Activated naive CD8-positive, alpha-beta T cell treated with anti-CD3 and anti-CD28 coated beads, Interleukin-2, amount 50 U/mL, for 16 hours (primary cell): ENCODE data around the gene ARHGAP33.

Experiments
- DNase-seq: peaks from one replicate; pipeline ENCODE4 v3.0.0-alpha.2; 2020; ENCODE audit warnings: low read depth, low spot score

The ARHGAP33 gene

GRCh38 chr19:35777086-35777841, 1.9 kb downstream of the ARHGAP33 start:
- no peak for DNase-seq

GRCh38 chr19:35777961-35778360, 2.6 kb downstream of the ARHGAP33 start:
- DNase-seq: no peak

GRCh38 chr19:35779033-35779432, 3.7 kb downstream of the ARHGAP33 start:
- no peak for DNase-seq

- DNase-seq: no peak
These were observed 4.7 kb downstream of the ARHGAP33 start for GRCh38 chr19:35780058-35780457.

- DNase-seq: no peak
These were observed 5.4 kb downstream of the ARHGAP33 start for GRCh38 chr19:35780717-35781116.

- DNase-seq: no peak
These were observed 6.3 kb downstream of the ARHGAP33 start for GRCh38 chr19:35781650-35782049.

- no peak for DNase-seq
These were observed 7.2 kb downstream of the ARHGAP33 start for GRCh38 chr19:35782589-35782988.

- no peak for DNase-seq
These were observed 8.4 kb downstream of the ARHGAP33 start for GRCh38 chr19:35783469-35784434.

GRCh38 chr19:35784503-35785338, 9.4 kb downstream of the ARHGAP33 start:
- no peak for DNase-seq

- DNase-seq: no peak
These were observed 9.9 kb downstream of the ARHGAP33 start for GRCh38 chr19:35785339-35785627.

GRCh38 chr19:35786299-35787160, 11.2 kb downstream of the ARHGAP33 start:
- DNase-seq: no peak

- DNase-seq: no peak
These were observed 11.9 kb downstream of the ARHGAP33 start for GRCh38 chr19:35787227-35787799.

- DNase-seq: no peak
These were observed 13.0 kb downstream of the ARHGAP33 start for GRCh38 chr19:35788205-35788960.

GRCh38 chr19:35789195-35789977, 14.0 kb downstream of the ARHGAP33 start:
- DNase-seq: no peak

GRCh38 chr19:35789978-35790944, 14.9 kb downstream of the ARHGAP33 start:
- DNase-seq: no peak

- DNase-seq: no peak
These were observed 15.8 kb downstream of the ARHGAP33 start for GRCh38 chr19:35790981-35791813.

- no peak for DNase-seq
These were observed 16.5 kb downstream of the ARHGAP33 start for GRCh38 chr19:35791814-35792279.
